GM19035 (cell line): ENCODE data around the gene IL4R.

Experiments used
- ATAC-seq: cut with Tn5 transposase; IDR thresholded peaks from one replicate; pipeline ENCODE4 v1.9.1; 2021; ENCODE audit not compliant: unreplicated experiment

IL4R gene

GRCh38 chr16:27314161-27314723 lies 468 bp downstream of the IL4R start:
- ATAC-seq = peak; percentile 37

GRCh38 chr16:27314986-27315332 lies 1.2 kb downstream of the IL4R start:
- no peak for ATAC-seq

GRCh38 chr16:27315333-27316037 lies 1.7 kb downstream of the IL4R start:
- ATAC-seq = no peak

GRCh38 chr16:27316038-27316680 lies 2.4 kb downstream of the IL4R start:
- no peak for ATAC-seq

GRCh38 chr16:27317320-27317719 lies 3.5 kb downstream of the IL4R start:
- ATAC-seq = no peak

GRCh38 chr16:27317738-27318391 lies 4.1 kb downstream of the IL4R start:
- no peak for ATAC-seq

GRCh38 chr16:27318392-27319256 lies 4.8 kb downstream of the IL4R start:
- ATAC-seq = no peak

GRCh38 chr16:27319257-27319965 lies 5.6 kb downstream of the IL4R start:
- no peak for ATAC-seq

GRCh38 chr16:27320261-27321012 lies 6.7 kb downstream of the IL4R start:
- no peak for ATAC-seq

- no peak for ATAC-seq
Observed at GRCh38 chr16:27321013-27321915, 7.5 kb downstream of the IL4R start.

GRCh38 chr16:27322858-27323780 lies 9.3 kb downstream of the IL4R start:
- no peak for ATAC-seq

GRCh38 chr16:27323781-27324561 lies 10.2 kb downstream of the IL4R start:
- ATAC-seq = no peak

GRCh38 chr16:27324851-27325301 lies 11.1 kb downstream of the IL4R start:
- ATAC-seq = no peak

- no peak for ATAC-seq
Observed at GRCh38 chr16:27325736-27326135, 12.0 kb downstream of the IL4R start.

- no peak for ATAC-seq
Observed at GRCh38 chr16:27326251-27326650, 12.5 kb downstream of the IL4R start.

- no peak for ATAC-seq
Observed at GRCh38 chr16:27326738-27327585, 13.2 kb downstream of the IL4R start.
